C4-2B (cell line): ENCODE data around the gene FUOM.

Experiments used
- H3K27ac ChIP-seq: fragments of 450-650 bp; 2 replicates; pipeline ENCODE4 v1.5.1; 2017
- CTCF ChIP-seq: fragments of 450-650 bp; conservative IDR thresholded peaks from 2 replicates; pipeline ENCODE4 v1.5.1; 2017; ENCODE audit warnings: mild to moderate bottlenecking
- ZFX ChIP-seq: fragments of 450-650 bp; IDR thresholded peaks from 2 replicates; pipeline ENCODE4 v1.6.1; 2017

FUOM gene

GRCh38 chr10:133357285-133358161, at the start of gene FUOM:
TSS of gene FUOM (minus strand) at chr10:133358019. CDS start at chr10:133358007, 12 bp downstream.
- TF ChIP-seq ZFX: peak; percentile 55; the same call in 1 of the 2 replicates
- TF ChIP-seq CTCF: no peak
- peak within 1 kb of the TSS; percentile 92 for H3K27ac ChIP-seq

GRCh38 chr10:133405844-133406527, 48.2 kb upstream of the FUOM start:
- TF ChIP-seq CTCF (no peak), ZFX (no peak)
- no peak overlapping the region for H3K27ac ChIP-seq

- no peak for TF ChIP-seq ZFX
- no peak for TF ChIP-seq CTCF
- no peak overlapping the region for H3K27ac ChIP-seq
Measured at GRCh38 chr10:133405272-133405671, 47.5 kb upstream of the FUOM start.

- H3K27ac ChIP-seq: no peak overlapping the region
- TF ChIP-seq ZFX: no peak
- no peak for TF ChIP-seq CTCF
Measured at GRCh38 chr10:133403784-133404183, 46.0 kb upstream of the FUOM start.

GRCh38 chr10:133403359-133403758, 45.5 kb upstream of the FUOM start:
- TF ChIP-seq ZFX (no peak), CTCF (no peak)
- no peak overlapping the region for H3K27ac ChIP-seq

- H3K27ac ChIP-seq: no peak overlapping the region
- TF ChIP-seq ZFX: no peak
- no peak for TF ChIP-seq CTCF
Measured at GRCh38 chr10:133401981-133402725, 44.3 kb upstream of the FUOM start.

GRCh38 chr10:133401500-133401899, 43.7 kb upstream of the FUOM start:
- no peak for TF ChIP-seq ZFX
- TF ChIP-seq CTCF: no peak
- no peak overlapping the region for H3K27ac ChIP-seq
